ENCODE results near the gene STMND1.

Gene STMND1

GRCh38 chr6:17101422-17102257, at the start of gene STMND1:
Gene STMND1, plus strand, starts transcription at chr6:17102050. Its CDS starts 208 bp downstream, at chr6:17102258.
- peak within 1 kb of the TSS; percentile 29 for H3K4me3 ChIP-seq (ENCODE audit: low read length)
- peak; percentile 68 for DNase-seq (ENCODE audit: low read depth)
- TF ChIP-seq, protein P1, sequence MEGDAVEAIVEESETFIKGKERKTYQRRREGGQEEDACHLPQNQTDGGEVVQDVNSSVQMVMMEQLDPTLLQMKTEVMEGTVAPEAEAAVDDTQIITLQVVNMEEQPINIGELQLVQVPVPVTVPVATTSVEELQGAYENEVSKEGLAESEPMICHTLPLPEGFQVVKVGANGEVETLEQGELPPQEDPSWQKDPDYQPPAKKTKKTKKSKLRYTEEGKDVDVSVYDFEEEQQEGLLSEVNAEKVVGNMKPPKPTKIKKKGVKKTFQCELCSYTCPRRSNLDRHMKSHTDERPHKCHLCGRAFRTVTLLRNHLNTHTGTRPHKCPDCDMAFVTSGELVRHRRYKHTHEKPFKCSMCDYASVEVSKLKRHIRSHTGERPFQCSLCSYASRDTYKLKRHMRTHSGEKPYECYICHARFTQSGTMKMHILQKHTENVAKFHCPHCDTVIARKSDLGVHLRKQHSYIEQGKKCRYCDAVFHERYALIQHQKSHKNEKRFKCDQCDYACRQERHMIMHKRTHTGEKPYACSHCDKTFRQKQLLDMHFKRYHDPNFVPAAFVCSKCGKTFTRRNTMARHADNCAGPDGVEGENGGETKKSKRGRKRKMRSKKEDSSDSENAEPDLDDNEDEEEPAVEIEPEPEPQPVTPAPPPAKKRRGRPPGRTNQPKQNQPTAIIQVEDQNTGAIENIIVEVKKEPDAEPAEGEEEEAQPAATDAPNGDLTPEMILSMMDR (IDR thresholded peaks at IDR 0.05; ENCODE audit: insufficient read depth, low read depth, low read length, missing control alignments), result no peak

DNA sequence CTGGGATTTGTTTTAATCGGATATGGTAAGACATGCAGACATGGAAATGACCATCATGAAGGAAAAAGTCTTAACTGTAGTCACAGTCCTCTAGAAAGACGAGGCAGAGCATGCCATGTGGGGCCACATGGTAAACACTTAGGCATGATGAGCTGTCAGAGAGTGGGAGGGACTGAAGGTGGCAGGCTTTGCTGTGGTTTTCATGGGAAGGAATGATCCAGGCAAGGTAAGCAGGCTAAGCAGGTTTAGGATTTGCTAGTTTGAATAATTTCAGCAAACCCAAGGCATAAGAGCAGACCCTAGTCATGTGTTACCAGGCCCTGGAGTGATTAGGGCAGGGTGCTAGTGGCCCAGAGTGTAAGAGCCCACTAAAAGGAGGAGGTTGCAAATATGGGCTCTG, 47.2 kb upstream of the STMND1 start:
- peak; percentile 97 for DNase-seq (ENCODE audit: low read depth)
- H3K4me3 ChIP-seq (ENCODE audit: low read length), result no peak overlapping the region
- TF ChIP-seq, protein P1 (IDR thresholded peaks at IDR 0.05; ENCODE audit: insufficient read depth, low read depth, low read length, missing control alignments), result no peak

DNA sequence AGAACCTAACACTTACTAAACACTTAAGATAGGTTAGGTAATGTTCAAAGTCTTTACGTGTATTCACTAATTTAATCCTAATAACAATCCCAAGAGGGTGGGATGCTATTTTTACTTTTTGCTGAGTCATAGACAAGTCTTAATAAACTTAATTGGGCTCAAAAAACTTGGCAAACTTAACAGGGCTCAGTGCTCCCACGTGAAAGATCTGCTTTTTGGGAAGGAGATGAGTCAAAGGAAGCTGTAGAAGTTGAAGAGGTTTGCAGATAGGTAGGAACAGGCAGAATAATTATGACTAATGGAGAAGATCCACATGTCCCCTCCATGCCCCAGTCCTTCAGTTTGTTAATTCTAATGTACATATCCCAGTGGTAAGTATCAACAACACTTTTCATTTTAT, 44.5 kb upstream of the STMND1 start:
- DNase-seq (ENCODE audit: low read depth), result peak; percentile 85
- no peak overlapping the region for H3K4me3 ChIP-seq (ENCODE audit: low read length)
- TF ChIP-seq, protein P1 (IDR thresholded peaks at IDR 0.05; ENCODE audit: insufficient read depth, low read depth, low read length, missing control alignments), result no peak

DNA sequence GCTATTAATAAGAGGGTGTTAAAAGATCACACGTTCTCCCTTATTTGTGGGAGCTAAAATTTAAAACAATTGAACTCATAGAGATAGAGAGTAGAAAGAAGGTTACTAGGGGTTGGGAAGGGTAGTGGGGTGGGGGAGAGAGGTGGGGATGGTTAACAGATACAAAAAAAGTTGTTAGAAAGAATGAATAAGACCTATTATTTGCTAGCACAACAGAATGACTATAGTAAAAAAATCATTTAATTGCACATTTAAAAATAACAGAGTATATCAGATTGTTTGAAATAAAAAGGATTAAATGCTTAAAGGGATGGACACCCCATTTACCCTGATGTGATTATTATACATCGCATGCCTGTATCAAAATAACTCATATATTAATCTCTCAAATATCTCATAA, 43.3 kb upstream of the STMND1 start:
- TF ChIP-seq, protein P1 (IDR thresholded peaks at IDR 0.05; ENCODE audit: insufficient read depth, low read depth, low read length, missing control alignments), result no peak
- DNase-seq (ENCODE audit: low read depth), result no peak

DNA sequence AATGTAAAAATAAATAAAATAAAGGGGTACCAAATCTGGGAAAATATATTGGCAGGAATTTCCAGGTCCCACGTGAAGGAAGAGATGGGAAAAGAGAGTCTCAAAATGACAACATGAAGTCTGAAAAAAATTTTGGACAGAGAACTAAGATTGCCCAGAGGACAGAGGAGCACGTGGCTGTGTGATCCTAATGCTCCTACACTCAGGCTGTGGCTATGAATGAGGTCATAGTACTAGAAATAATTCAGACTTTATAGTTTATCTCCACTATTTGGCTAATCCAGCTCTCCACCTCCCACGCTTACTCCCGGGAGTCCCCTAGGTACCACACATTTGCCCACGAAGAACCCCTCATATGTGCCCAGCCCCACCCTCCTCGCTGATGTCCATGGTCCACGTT, 42.8 kb upstream of the STMND1 start:
- DNase-seq (ENCODE audit: low read depth), result no peak
- TF ChIP-seq, protein P1 (IDR thresholded peaks at IDR 0.05; ENCODE audit: insufficient read depth, low read depth, low read length, missing control alignments), result no peak
- no peak overlapping the region for H3K4me3 ChIP-seq (ENCODE audit: low read length)

More for the DNA sequence above, 43.3 kb upstream of the STMND1 start:
- H3K4me3 ChIP-seq (ENCODE audit: low read length), result no peak overlapping the region

DNA sequence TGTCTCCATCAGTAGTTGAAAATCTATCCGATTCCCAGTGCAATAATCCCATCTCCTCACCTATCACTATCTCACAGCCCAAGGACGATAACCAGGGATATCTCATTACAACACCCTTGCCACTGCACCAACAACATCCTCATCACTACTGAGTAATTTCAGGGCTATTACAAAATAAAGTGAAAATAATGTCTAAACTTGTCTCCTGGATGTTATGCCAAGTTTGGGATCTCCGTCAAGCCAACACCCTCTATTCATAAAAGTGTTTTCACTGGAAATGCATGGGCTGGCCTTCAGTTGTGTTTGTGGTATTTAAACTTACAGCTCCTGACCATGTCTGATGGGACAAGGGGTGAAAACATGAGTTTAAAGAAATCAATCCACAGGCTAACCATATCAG, 42.0 kb upstream of the STMND1 start:
- no peak overlapping the region for H3K4me3 ChIP-seq (ENCODE audit: low read length)
- DNase-seq (ENCODE audit: low read depth), result peak; percentile 92
- TF ChIP-seq, protein P1 (IDR thresholded peaks at IDR 0.05; ENCODE audit: insufficient read depth, low read depth, low read length, missing control alignments), result no peak

DNA sequence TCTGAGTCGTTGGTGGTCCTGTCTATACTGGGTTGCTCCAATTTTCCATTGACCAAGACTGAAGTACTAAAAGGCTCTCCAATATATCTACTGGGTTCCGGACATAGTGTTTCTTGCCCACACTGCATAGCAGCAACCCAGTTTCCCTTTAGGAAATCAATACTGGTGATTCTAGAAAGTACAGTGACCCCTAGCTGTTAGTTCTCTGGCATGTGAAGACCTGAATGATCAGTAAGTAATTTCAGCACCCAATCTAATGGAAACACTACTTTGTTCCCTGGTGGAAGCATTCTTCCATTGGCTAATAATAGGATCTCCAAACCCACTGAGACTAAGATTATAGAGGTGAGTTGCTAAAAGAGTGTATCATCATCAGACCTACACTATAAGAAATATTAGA, 40.8 kb upstream of the STMND1 start:
- no peak overlapping the region for H3K4me3 ChIP-seq (ENCODE audit: low read length)
- TF ChIP-seq, protein P1 (IDR thresholded peaks at IDR 0.05; ENCODE audit: insufficient read depth, low read depth, low read length, missing control alignments), result no peak

More for the DNA sequence above, 40.8 kb upstream of the STMND1 start:
- no peak for DNase-seq (ENCODE audit: low read depth)
